Erythroblast (primary cell): Measurements from ENCODE around the gene OR2AP1.

ENCODE experiments used
- GATA1 ChIP-seq: IDR thresholded peaks from 2 replicates; pipeline ENCODE4 v1.6.1; 2011; ENCODE audit warnings: low read depth, mild to moderate bottlenecking, control low read depth, low read length, moderate library complexity
- POLR2A ChIP-seq: IDR thresholded peaks from 2 replicates; pipeline ENCODE4 v1.6.1; 2011; ENCODE audit warnings: mild to moderate bottlenecking, low read length

GRCh38 chr12:55582066-55582465, 9.8 kb downstream of the OR2AP1 start:
- TF ChIP-seq POLR2A (no peak), GATA1 (no peak)
